Sigmoid colon (tissue), 7 donors: ENCODE data around the gene BICRA. TPM values are rescaled to one million over a fixed set of nuclear protein-coding genes. Genes with fewer than 3 reads are reported as not detected.

Experiments
- DNase-seq: peaks from one replicate; pipeline ENCODE4 v3.0.0-alpha.2; 2019
- H3K27ac ChIP-seq, 4 donors: fragments of 200-600 bp; sonication (generic); one replicate each; pipeline ENCODE4 v1.5.1; 2016 to 2019; ENCODE audit warnings: mild to moderate bottlenecking in 1 of 4
- H3K27me3 ChIP-seq, 3 donors: fragments of 200-600 bp; sonication (generic); one replicate each; pipeline ENCODE4 v1.5.1; 2019; ENCODE audit warnings: mild to moderate bottlenecking in 1 of 3
- H3K36me3 ChIP-seq, 4 donors: fragments of 200-600 bp; sonication (generic); one replicate each; pipeline ENCODE4 v1.5.1; 2016 to 2019
- H3K4me1 ChIP-seq, 4 donors: fragments of 200-600 bp; sonication (generic); one replicate each; pipeline ENCODE4 v1.5.1; 2017 to 2019
- H3K4me3 ChIP-seq, 4 donors: fragments of 200-600 bp; sonication (generic); one replicate each; pipeline ENCODE4 v1.5.1; 2017 to 2019; ENCODE audit warnings: mild to moderate bottlenecking in 2 of 4, moderate library complexity in 1 of 4
- H3K9me3 ChIP-seq, 4 donors: fragments of 200-600 bp in 3 of 4; sonication (generic) in 3 of 4; one replicate each; pipeline versions ENCODE4 v1.5.1 to v1.6.1; 2013 to 2019
- EP300 ChIP-seq, 4 donors: sonication (generic); formaldehyde crosslinking; IDR thresholded peaks; one replicate each; pipeline ENCODE4 v1.6.1; 2017; ENCODE audit warnings: antibody characterized with exemption in 4 of 4
- POLR2A ChIP-seq, 2 donors: fragments of 450-650 bp; IDR thresholded peaks; one replicate each; pipeline ENCODE4 v1.6.1; 2016; ENCODE audit warnings: antibody characterized with exemption in 2 of 2, mild to moderate bottlenecking in 2 of 2, moderate library complexity in 2 of 2
- POLR2AphosphoS5 ChIP-seq, 4 donors: sonication (generic); formaldehyde crosslinking; IDR thresholded peaks; one replicate each; pipeline ENCODE4 v1.6.1; 2017; ENCODE audit warnings: antibody characterized with exemption in 4 of 4
- WGBS, 2 donors: extraction: QIAGEN DNeasy Blood & Tissue Kit; methylation state at CpG; one replicate each; pipeline ENCODE4 v1.1.7; 2013; 5-methylcytosine and 5-hydroxymethylcytosine counted together
- intact Hi-C: fragments of 100-400 bp; cut with DNase I; formaldehyde crosslinking; loops from one replicate; pipeline ENCODE4 v1.15.1; 2023
- polyA plus RNA-seq, 3 donors: library from polyadenylated mRNA; stranded (reverse); fragments of 200-250 nt; gene quantifications; one replicate each; pipeline ENCODE4 v1.2.3, GENCODE V29; 2013
- total RNA-seq, 4 donors: library from RNA; depleted of rRNA; stranded (reverse); fragments of >200 nt; gene quantifications; one replicate each; pipeline ENCODE4 v1.1.0, GENCODE V29; 2016
- TF ChIP-seq, protein P1 (sequence below), 4 experiments: fragments of 450-650 bp in 3 of 4; fragments of 200-600 bp in 1 of 4; IDR thresholded peaks; one replicate each; pipeline ENCODE4 v1.5.1; 2016 to 2019; ENCODE audit warnings: antibody characterized with exemption in 4 of 4, mild to moderate bottlenecking in 3 of 4, moderate library complexity in 2 of 4
- donor health status: healthy with polysubstance abuse.
- donor health status: Bipolar disorder and iron deficiency.
- donor health status: healthy.

Gene BICRA
- total and polyA plus RNA-seq, 7 donors, result 1.8 to 21.6 (median 10.3) TPM

DNA sequence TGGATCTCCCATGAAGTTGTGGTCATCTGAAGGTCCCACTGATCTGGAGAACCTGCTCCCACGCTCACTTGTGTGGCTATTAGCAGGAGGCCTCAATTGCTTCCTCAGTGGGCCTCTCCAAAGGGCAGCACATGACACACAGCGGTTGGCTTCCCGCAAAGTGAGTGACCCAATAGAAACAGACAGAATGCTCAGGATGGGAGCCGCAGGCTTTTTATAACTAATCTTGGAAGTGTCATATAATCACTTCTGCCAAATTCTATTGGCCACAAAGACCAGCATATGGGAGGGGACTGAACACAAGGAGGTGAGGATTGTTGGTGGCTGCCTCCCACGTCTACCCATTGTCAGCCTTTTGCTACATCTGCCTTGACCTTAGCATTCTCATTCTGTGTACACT is 82.2 kb downstream of the BICRA start:
- WGBS, 2 donors, result 97 to 98% methylated on average over 5 of the region's 5 CpGs
- Histone ChIP-seq H3K4me1 (no peaks in the 10 kb centered on the region), H3K9me3 (no peaks in the 10 kb centered on the region), H3K4me3 (no peak overlapping the region), H3K27ac (no peak overlapping the region), H3K36me3 (peaks cover 0 to 48% (median 10%) of the 10 kb centered on the region in 4 donors), H3K27me3 (no peaks in the 10 kb centered on the region)
- TF ChIP-seq EP300 (IDR thresholded peaks at IDR 0.05), result no peak
- DNase-seq, result no peak
- intact Hi-C loops, result no loop called here

DNA sequence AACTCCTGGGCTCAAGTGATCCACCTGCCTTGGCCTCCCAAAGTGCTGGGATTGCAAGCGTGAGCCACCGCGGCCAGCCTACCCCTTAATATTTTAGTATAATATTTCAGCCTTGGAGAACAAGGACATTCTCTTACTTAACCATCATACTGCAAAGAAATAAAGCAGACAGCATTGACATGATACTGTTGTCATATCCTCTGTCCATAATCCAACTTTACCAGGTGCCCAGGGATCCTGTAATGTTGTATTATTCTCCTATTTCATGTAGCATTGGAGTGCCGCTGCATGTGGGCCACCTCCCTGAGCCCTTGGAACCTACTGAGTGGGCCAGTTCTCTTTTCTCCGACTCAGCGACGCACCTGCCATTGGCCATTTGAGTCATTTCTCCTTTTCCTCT is 82.8 kb downstream of the BICRA start:
- no peaks in the 10 kb centered on the region for H3K27me3 ChIP-seq
- no peaks in the 10 kb centered on the region for H3K4me1 ChIP-seq
- 57 to 76% methylated on average over 7 of the region's 7 CpGs for WGBS, 2 donors
- peaks cover 0 to 46% (median 10%) of the 10 kb centered on the region in 4 donors for H3K36me3 ChIP-seq
- H3K27ac ChIP-seq, result no peak overlapping the region
- intact Hi-C loops, result no loop called here
- TF ChIP-seq, protein P1, sequence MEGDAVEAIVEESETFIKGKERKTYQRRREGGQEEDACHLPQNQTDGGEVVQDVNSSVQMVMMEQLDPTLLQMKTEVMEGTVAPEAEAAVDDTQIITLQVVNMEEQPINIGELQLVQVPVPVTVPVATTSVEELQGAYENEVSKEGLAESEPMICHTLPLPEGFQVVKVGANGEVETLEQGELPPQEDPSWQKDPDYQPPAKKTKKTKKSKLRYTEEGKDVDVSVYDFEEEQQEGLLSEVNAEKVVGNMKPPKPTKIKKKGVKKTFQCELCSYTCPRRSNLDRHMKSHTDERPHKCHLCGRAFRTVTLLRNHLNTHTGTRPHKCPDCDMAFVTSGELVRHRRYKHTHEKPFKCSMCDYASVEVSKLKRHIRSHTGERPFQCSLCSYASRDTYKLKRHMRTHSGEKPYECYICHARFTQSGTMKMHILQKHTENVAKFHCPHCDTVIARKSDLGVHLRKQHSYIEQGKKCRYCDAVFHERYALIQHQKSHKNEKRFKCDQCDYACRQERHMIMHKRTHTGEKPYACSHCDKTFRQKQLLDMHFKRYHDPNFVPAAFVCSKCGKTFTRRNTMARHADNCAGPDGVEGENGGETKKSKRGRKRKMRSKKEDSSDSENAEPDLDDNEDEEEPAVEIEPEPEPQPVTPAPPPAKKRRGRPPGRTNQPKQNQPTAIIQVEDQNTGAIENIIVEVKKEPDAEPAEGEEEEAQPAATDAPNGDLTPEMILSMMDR (IDR thresholded peaks at IDR 0.05), result no peak
- no peak for TF ChIP-seq POLR2AphosphoS5 (IDR thresholded peaks at IDR 0.05)
- no peak for TF ChIP-seq EP300 (IDR thresholded peaks at IDR 0.05)
- no peak for TF ChIP-seq POLR2A (IDR thresholded peaks at IDR 0.05)
- H3K4me3 ChIP-seq, result no peak overlapping the region
- DNase-seq, result no peak
- no peaks in the 10 kb centered on the region for H3K9me3 ChIP-seq

- intact Hi-C loops, result no loop called here
- H3K36me3 ChIP-seq, result peaks cover 0 to 47% (median 11%) of the 10 kb centered on the region in 4 donors
Measured at GRCh38 chr19:47693489-47693888, 84.6 kb downstream of the BICRA start.

DNA sequence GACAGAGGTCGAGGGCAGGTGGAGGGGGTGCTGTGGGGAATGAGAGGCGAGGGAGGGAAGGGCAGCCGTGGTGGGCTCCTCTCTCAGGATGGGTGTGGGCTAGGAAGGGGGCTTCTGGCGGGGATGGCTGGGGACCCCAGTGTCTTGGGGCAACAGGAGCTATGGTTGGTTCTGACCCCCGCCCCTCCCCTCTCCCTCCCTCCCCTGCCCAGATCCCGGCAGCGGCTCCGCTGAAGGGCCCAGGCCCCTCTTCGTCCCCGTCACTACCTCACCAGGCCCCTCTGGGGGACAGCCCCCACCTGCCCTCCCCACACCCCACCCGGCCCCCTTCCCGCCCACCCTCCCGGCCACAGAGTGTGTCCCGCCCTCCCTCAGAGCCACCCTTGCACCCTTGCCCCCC is 85.0 kb downstream of the BICRA start:
- Histone ChIP-seq H3K4me3 (no peak overlapping the region), H3K27me3 (no peaks in the 10 kb centered on the region), H3K9me3 (no peaks in the 10 kb centered on the region), H3K27ac (no peak overlapping the region), H3K36me3 (peaks cover 0 to 51% (median 15%) of the 10 kb centered on the region in 4 donors), H3K4me1 (peaks cover 0 to 6% (median 5%) of the 10 kb centered on the region in 4 donors)
- WGBS, 2 donors, result 89 to 92% methylated on average over 14 of the region's 14 CpGs
- no peak for DNase-seq
- TF ChIP-seq EP300 (IDR thresholded peaks at IDR 0.05) (no peak), POLR2AphosphoS5 (IDR thresholded peaks at IDR 0.05) (no peak), POLR2A (IDR thresholded peaks at IDR 0.05) (no peak)
- TF ChIP-seq, protein P1 (IDR thresholded peaks at IDR 0.05), result no peak
- intact Hi-C loops, result no loop called here

More at GRCh38 chr19:47693489-47693888, 84.6 kb downstream of the BICRA start:
- Histone ChIP-seq H3K9me3 (no peaks in the 10 kb centered on the region), H3K27me3 (no peaks in the 10 kb centered on the region), H3K27ac (no peak overlapping the region), H3K4me1 (peaks cover 0 to 6% (median 5%) of the 10 kb centered on the region in 4 donors), H3K4me3 (no peak overlapping the region)
- WGBS, 2 donors, result 89 to 94% methylated on average over 17 of the region's 17 CpGs
- DNase-seq, result no peak
- TF ChIP-seq POLR2AphosphoS5 (IDR thresholded peaks at IDR 0.05) (no peak), POLR2A (IDR thresholded peaks at IDR 0.05) (no peak), EP300 (IDR thresholded peaks at IDR 0.05) (no peak)
- TF ChIP-seq, protein P1 (IDR thresholded peaks at IDR 0.05), result no peak

- Histone ChIP-seq H3K36me3 (peaks cover 0 to 59% (median 20%) of the 10 kb centered on the region in 4 donors), H3K4me3 (no peak overlapping the region), H3K9me3 (no peaks in the 10 kb centered on the region), H3K27ac (peak overlapping the region in 1 of 4 donors; percentile 31), H3K4me1 (peaks cover 0 to 6% (median 5%) of the 10 kb centered on the region in 4 donors), H3K27me3 (no peaks in the 10 kb centered on the region)
- WGBS, 2 donors, result 92 to 95% methylated on average over 28 of the region's 28 CpGs
- no peak for TF ChIP-seq POLR2AphosphoS5 (IDR thresholded peaks at IDR 0.05)
- TF ChIP-seq EP300 (IDR thresholded peaks at IDR 0.05), result no peak
- TF ChIP-seq, protein P1 (IDR thresholded peaks at IDR 0.05), result no peak
- no peak for TF ChIP-seq POLR2A (IDR thresholded peaks at IDR 0.05)
- no peak for DNase-seq
- intact Hi-C loops, result no loop called here
Measured at GRCh38 chr19:47694466-47695273, 85.7 kb downstream of the BICRA start.
